Measurements from ENCODE around the gene RASSF8.

RASSF8 gene

DNA sequence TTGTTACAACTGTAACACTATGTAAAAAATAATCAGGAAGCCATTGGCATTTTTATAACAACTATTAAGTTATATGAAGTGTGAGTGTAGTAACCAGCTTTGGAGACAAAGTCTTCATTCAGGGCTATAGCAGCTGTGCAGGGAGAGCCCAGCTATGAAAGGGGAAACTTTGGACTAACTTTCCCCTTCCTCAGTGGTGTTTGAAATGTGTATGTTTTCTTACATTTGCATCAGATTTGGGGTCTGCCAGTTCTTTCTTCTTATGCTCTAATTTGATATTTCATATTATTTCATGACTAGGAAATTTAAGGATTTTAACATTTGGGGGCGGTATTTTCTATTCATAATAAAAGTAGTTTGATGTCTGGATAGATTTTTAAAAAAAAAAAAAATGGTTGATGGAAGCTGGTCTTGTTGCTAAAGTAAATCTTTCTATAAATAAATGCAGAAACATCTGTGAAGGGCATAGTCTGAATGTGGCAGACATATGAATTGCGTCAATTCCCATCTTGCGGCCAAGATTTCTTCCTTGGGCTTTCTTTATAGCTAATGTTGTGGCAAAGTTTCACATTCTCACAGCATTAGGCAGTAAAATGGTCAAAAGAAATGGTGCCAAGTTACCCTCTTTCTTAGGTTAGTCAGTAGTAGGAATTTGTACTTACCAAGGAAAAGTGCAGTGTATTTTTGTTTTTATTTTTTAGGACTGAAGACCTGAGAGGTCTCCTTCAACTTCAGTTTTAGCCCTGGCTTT, 35.6 kb downstream of the RASSF8 start:
- no peak for DNase-seq (ENCODE audit: low spot score)

DNA sequence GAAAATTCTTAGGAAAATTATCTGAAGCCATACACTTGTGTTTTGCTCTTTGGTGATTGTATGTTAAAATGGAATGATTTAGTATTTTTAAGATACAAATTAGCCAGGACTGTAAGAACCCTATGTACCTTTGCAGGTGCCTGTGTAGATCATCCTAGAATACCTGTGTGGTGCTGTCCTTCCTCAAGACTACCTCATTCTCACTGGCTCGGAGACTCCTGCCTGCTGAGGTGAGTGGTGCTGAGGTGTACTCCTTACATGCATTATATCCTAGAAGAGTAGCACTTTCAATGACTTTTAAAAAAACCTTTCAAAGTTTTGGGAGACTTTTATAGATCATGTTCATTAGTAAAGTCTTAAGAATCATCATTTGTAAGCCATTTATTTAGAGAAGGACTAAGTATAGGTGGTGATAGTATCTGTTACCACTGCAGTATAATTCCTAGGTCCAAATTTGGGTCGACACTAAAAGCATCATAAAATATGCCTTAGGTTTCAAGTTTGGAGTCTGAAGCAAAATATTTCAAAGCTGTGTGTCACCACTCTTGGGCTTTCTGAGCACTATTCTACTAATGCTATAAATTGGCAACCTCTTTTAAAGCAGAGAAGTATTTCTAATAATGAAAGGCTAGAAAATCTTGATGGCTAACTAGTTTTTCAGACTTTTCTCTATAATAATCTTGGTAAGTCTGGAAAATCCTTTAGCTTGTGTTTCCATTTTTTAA, 36.6 kb downstream of the RASSF8 start:
- DNase-seq (ENCODE audit: low spot score), result no peak

DNA sequence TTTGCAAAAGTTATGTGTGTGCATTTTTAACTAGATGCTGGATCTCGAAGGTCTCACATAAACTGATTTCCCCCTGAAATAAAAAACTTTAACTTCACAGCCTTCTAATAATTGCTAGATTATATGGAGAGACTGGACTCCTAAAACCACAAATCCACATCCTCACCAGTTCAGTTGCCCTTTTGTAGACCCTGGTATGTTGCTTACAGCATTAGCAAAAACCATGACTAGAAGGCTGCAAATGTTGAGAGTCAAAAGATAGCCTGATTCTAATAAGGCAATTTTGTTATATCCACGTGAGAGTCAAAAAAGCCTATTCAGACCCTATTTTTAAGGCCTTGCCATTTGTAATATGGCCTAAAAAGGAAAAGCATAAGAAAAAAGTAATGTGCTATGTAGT, 37.4 kb downstream of the RASSF8 start:
- DNase-seq (ENCODE audit: low spot score), result no peak

DNA sequence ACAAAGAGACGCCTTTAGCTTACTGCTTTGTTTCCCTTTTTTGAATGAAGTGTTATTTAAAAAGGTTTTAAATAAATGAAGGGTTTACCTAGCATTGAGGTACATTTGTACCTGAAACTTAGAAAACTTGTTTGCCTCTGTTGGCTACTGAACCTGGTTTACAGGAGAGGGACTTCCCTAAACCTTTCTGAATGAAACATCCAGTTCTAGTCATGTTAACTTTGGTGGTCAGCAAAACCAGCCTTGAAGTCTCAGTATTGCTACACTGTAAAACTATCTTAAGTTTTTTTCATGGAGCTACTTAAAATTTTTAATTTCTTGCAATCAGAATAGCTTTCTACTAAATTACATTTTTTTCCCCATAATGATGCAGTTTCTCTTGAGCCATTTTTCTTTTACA, 38.2 kb downstream of the RASSF8 start:
- DNase-seq (ENCODE audit: low spot score), result no peak

DNA sequence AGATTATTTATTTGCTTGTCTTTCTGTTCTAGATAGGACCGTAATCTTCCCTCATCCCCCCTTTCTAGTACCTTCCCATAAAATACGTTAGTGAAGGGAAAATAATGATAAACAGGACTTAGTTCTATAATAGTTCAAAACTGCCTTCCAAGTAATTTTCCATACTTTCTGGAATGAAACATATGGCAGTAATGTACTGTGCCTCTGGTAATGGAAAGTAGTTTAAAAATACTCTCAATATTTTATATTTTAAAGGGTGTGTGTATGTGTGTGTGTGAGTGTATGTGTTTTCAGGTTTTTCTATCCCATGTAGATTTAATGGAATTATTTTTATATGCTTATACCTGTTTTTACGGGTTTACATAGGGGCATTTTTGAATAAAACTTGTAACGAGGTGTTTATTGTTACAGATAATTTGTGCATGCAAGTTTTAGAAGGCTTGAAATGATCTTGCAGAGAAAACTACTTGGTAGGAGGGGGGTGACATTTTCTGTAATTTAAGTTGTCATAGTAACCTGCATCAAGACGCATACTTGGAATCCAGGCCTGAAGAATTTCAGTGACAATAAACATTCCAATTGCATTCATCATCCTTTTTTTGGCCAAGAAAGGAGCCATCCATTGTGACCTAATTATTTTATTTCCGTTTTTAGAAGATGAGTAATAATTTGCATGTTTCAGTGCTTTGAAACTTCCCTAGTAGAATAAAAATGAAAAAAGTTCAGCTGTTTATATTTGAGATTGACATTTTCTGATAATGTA, 38.9 kb downstream of the RASSF8 start:
- no peak for DNase-seq (ENCODE audit: low spot score)

DNA sequence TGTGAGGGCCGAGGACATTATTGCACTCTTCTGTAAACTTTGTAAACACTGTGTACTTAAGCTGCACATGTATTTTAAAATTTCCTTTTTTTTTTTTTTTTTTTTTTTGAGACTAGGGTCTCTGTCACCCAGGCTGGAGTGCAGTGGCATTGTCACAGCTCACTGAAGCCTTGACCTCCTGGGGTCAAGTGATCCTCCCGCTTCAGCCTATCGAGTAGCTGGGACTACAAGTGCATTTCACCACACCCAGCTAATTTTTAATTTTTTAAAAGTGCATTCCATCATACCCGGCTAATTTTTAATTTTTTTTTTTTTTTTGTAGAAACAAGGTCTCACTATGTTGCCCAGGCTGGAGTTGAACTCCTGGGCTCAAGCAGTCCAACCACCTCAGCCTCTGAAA, 42.4 kb downstream of the RASSF8 start:
- DNase-seq (ENCODE audit: low spot score), result no peak

DNA sequence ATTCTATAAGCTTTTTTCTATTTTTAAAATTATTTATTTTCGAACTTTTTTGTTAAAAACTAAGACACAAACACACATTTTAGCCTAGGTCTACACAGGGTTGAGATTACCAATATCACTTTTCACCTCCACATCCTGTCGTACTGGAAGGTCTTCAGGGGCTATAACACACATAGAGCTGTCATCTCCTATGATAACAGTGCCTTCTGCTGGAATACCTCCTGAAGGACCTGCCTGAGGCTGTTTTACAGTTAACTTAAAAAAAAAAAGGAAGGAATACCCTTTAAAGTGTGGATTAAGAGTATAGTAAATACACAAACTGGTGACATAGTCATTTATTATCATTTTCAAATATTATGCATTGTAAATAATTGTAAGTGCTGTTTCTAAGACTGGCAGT, 43.0 kb downstream of the RASSF8 start:
- no peak for DNase-seq (ENCODE audit: low spot score)

DNA sequence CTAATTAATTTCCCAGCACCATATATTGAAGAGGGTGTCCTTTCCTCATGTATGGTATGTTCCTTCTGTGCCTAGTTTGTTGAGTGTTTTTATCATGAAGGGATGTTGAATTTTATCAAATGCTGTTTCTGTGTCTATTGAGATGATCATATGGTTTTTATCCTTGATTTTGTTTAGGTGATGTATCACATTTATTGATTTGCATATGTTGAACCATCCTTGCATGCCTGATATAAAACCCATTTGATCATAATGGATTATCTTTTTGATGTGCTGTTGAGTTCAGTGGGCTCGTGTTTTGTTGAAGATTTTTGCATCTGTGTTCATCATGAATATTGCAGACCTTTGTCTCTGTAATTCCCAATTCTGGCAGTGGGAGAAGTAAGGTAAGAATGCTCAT, 44.6 kb downstream of the RASSF8 start:
- no peak for DNase-seq (ENCODE audit: low spot score)

DNA sequence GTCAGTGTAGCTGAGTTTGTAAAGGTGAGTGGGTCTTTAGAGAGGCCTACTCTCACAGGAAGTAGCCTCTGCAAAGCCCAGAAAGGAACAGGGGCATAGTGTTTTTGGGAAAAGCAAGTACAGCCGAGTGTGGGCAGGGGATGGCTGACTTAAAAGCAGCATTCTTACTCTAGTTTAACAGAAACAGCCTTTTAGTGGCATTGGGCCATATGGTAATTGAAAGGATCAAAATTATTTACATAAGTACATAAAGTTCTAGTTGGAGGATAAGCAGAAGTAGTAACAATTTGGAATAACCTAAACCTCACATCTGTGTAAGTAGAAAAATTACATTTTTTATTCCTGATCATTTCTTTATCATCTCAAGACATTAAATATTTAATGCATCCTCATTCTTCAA, 49.1 kb downstream of the RASSF8 start:
- no peak for DNase-seq (ENCODE audit: low spot score)

DNA sequence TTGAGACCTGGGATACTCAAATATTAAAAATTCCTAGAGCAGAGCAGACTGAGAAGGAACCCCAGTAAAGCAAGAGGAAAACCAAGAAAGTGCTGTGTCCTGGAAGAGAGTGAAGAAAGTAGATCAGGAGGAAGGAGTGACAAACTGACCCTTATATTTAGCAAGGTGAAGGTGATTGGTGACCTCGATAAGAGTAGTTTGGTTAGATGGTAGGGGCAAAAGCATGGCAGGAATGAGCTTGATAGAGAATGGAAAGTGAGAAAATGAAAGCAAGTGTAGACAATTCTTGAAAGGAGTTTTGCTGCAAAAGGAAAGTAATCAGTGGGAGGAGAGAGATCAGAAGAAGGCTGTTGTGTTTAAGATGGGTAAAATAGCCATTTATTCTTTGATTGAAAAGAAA, 51.1 kb downstream of the RASSF8 start:
- no peak for DNase-seq (ENCODE audit: low spot score)

DNA sequence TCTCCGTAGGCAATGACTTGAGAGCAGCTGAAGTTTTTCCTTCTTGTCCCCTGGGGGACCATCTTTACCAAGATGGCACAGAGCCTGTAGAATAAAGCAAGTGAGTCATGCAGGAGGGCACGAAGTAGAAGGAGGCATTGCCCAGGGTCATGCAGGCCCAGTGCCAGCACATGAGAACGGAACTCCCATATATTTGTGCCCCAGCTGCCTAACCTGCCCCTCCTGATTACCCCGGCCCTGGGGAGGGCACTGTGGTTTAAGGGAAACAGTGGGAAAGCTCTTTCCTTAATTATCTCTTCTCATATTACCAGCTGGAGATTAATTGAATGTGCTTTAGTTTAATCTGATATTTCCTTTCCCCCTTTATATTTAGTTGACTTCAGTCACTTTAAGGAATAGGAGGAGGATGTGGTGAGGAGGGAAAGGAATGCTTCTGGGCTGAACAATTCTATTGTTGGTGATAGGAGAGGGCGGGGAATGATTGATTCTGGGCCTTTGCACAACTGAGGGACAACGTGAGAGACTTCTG, 51.9 kb downstream of the RASSF8 start:
- DNase-seq (ENCODE audit: low spot score), result no peak

DNA sequence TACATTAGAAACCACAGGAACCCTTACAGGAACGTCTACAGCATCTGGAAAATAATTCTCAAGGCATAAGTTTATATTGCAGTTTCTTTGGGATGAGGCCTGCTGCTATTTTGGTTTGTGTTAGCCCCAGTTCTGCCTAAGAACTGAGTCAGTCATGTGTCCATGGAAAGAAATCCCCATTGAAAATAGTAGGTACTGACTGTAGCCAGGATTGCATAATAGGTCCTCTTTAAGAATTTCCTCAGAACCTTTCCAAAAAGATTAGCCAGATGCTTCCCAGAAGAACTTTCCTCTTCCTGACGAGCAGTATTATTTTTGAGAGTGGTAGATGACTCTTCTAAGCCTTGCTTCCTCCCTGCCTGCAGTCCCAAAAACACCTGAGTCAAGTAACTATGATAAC, 52.6 kb downstream of the RASSF8 start:
- no peak for DNase-seq (ENCODE audit: low spot score)

DNA sequence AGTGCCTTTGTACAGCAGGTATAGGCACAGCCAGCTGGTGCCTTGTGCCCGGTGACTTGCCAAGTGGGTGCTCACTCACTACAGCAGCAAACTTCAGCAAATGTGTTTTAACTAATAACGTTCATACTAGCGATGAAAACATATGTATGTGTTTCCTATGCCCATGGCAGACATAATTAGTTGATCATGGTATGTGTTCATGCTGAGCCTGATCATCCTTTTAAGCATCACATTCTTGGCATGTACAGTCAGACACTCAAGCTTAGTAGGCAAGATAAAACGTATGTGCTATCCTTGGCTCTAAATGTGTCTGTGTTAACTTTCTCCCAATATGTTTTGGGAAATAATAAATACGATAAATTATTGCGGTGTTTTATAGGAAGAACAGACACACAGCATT, 55.6 kb downstream of the RASSF8 start:
- DNase-seq (ENCODE audit: low spot score), result no peak

DNA sequence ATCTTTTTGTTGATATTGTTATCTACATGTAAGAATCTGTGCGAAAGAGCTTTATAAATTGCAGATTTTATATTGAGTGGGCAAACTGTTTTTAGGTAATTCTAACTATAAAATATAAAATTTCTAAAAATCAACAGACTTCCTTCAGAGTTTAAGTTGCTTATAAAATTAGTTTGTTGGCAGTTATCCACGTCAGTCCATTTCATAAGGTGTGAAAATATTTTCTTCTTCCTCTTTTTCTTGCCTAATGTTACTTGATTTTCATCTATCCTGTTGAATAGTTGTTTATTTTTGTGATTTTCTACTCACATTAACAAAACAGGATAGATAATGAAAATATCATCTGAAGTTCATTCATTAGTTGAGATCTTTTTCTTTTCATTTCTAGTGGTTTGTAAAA, 58.0 kb downstream of the RASSF8 start:
- DNase-seq (ENCODE audit: low spot score), result no peak

DNA sequence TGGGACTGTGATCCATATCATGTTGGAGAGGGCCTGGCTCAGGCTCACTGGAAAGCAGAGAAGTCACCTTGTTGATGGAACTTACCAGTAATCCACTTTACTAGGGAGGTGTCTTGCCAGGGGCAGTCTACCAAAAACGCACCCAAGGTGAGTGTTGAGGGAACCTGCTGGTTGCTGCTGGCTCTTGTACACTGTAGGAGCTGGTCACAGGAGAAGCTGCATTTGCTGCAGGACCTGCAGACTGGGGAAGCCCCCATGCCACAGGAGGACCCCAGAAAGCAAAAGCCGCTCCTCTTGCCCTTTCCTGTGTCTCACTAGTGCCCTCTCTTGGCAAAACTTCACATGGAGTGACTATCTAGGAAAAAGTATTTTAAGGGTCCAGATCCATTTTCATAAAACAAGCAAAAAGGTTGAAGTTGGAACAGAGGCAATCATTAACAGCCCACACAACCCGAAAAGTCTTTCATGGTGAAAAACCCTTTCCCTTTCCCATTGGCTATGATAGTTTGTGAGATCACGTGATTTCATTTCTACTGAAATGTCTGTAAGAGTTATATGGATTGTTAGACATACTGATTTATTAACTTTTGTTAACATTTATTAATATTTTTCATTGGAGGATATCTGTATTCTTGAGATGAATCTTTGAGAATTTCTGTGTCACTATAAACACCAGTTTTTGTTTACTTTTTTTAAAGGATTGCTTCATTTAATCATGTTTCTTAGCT, 59.2 kb downstream of the RASSF8 start:
- DNase-seq (ENCODE audit: low spot score), result peak; percentile 21

DNA sequence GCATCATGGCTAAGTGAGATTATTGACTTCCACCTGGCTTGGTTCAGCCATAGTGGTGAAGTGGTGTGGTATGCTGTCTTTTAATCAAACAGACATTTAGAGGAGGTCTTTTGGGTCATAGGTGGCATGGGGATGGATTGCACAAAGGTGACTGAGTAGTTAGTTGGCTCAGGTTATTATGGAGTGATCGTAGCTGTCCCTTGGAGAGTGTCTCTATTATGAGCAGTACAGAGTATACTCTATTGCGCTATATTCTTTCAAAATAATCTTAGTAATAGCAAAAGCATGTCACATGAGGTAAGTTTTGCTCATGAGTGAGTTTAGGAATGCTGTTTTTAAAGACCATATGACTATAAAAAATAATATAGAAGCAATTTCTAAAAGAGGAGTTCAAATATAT, 60.4 kb downstream of the RASSF8 start:
- no peak for DNase-seq (ENCODE audit: low spot score)

DNA sequence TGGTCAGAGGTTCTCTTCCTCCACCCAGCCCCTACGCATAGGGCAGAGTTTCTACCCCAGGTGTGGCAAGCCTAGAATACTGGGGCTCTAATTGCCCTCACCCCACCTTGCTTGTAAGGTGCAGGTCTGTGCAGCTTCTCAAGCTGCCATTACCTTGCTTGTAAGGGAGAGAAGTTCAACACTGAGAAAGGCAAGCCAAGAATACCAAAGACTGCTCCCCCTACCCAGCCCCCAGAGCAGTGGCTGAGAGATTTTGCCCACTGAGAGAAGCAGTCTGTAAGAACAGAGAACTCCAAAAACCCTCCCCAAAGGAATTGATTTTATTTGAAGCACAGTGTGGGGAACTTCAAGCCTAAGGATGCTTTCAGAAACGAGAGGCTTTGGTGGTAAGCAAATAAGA, 63.1 kb downstream of the RASSF8 start:
- no peak for DNase-seq (ENCODE audit: low spot score)

DNA sequence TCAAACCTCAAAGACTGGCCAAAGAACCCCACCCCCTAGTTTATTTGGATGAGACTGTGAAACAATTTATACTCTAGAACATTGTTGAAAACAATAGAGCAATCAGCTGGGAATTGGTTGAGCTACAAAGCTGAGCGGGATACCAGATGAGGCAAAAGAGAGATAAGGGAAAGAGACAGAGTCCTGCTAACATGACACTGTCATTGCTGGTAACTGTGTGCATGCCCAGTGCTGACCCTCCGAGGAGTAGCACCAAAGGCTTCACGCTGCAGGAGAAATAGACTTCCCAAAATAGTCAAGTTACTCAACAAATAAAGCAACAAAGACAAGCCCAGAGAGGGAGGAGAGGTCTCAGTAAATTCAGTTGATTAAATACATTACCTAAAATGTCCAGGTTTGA, 63.6 kb downstream of the RASSF8 start:
- DNase-seq (ENCODE audit: low spot score), result no peak

DNA sequence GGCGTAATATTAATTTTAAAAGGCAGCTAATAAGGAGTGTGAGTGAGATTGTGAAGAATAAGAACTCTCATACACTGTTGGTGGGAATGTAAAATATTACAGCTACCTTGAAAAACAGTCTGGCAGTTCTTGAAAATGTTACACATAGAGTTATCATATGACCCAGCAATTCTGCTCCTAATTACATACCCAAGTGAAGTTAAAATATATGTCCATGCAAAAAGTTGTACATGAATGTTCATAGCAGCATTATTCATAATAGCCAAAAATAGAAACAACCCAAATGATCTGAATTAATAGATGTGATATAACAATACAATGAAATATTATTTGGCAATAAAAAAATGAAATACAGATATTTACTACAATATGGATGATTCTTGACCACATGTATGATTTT, 68.2 kb downstream of the RASSF8 start:
- no peak for DNase-seq (ENCODE audit: low spot score)

DNA sequence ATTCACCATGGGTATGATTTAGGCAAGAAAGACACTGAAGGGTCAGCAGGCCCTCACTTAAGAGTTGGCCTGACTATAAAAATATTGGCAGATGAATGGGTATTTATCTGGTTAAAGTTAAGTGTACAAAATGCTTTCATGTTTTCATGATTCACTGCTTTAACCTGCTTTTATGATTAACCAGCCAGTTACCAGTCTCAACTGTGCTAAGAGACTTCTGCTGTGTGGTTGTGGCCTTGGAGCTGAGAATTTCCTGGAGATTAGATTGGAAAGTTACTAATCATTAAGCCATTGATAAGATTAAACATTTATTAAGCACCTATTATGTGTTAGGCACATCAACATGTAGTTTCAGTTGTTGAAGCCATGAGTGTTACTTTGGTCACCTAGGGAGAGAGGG, 68.9 kb downstream of the RASSF8 start:
- DNase-seq (ENCODE audit: low spot score), result no peak

DNA sequence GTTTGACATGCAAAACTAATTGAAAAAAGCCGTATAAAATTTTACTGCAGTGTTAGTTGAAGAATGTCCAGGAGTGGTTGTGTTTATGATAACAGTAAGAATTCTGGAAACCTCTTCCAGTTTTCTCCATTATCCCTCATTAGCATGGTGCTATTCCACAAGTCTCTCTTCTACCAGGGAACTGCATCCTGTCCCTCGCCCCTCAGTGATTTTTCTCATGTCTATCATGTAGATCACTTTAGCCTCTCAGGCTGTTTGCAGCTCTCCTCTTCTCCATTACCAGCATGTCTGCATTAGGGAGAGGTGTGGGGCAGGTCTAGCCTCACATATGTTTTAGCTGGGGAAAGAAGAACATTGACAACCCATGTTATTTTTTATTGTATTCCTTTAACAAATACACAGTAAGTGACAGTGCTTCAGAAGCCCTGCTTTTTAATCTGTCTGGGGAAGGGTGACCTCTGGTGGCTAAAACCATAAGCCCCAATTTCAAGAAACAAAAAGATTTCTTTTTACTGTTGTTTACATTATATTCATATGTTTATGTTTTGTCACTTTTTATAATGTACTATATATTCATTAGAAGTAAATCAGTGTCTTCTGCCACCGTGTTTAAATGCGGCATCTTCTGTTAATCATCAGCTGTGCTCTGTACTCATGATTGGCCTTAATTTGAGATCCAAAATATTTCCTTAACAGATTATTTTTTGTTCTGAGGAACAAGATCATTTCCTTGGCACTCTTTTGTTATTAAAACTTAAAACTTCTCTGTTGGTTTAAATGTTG, 70.7 kb downstream of the RASSF8 start:
- no peak for DNase-seq (ENCODE audit: low spot score)

DNA sequence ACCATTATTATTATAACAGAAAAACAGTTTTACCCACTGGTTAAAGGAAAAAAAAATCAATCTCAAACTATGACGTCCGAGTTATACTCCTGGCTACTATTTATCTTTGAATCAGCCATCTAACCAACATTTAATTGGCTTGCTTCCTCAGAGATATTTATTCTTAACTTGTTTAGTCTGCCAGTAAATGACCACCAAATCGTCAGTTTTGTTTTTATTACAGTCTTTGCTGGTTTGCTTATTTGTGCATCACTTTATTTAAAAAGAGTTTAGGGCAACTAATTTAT, 71.2 kb downstream of the RASSF8 start:
- DNase-seq (ENCODE audit: low spot score), result no peak
